ENCODE data around the gene SPOCK1. TPM values are rescaled to one million over a fixed set of nuclear protein-coding genes. Genes with fewer than 3 reads are reported as not detected.
A peak's percentile ranks its signal among the peaks of the same experiment; 100 is the strongest.

Gene SPOCK1
- total RNA-seq, 2 donors from 2014 or later: not detected

DNA sequence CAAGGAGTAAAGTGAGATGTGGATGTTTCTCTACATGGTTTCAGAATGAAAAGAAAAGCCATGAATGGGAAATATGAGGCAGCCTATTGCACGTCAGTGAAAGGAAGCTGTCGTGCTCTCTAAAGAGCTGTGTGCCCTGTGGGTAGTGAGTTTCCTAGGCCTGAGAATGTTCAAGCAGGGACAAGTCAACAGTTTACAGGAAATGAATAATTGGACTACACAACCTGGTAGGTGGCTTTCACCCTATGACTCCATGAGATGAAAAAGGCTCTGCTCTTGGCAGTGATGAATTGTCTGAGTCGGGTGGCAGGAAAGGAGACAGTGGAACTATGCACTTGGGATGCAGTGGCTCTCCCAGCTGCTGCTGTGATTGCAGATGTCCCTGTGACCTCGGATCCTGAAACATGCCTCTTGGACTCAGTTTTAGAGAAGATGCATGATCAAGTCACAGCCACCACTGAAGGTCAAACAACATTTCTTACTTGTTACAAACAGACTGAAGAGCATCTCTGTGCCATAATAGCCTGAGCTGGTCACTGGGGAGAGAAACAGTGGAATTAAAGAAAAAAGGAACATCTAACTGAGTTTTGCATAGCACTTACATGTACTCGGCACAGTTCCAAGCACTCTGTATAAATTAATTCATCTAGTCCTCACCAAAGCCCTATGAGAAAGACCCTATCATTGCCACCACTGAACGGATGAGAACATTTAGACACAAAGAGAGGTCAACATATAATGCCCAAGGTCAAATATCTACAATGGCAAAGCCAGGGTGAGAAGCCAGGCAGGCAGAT, 293.7 kb downstream of the SPOCK1 start:
- Mint-ChIP-seq H3K36me3 (ENCODE audit: low read depth) (no peaks in the 10 kb centered on the region), H3K4me1 (no peaks in the 10 kb centered on the region), H3K27ac (no peak overlapping the region), H3K27me3 (peaks cover 5% of the 10 kb centered on the region), H3K9me3 (no peaks in the 10 kb centered on the region), H3K4me3 (no peak overlapping the region)
- ATAC-seq (replicated peaks): peak; percentile 60

DNA sequence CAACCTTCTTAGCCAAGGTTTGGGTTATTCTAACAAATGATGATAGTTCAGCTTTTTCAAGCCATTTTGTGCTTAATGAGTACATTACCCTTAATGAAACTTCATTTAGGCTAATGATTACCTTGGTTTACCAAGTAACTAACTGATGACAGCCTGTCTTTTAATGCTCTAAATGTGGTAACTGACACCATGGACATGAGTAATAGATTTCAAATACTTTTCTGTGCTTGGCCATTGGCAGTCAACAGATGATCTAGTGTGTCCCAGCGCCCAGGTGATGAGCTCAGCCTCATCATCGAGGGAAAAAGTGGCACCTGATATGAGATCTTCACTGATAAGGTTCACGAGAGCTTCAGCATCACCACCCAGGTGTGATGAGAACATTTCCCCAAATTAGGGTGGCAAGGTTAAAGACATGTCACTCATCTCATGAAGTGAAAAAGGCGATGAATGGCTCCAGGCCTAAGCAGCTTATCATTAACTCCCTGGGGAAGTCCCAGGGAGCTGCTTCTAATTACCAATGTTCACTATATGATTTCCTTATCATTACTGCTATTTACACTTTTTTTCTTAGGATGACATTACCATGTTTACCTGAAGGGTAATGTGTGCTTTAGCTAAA, 296.0 kb downstream of the SPOCK1 start:
- no peak for ATAC-seq (replicated peaks)
- Mint-ChIP-seq H3K4me1 (no peaks in the 10 kb centered on the region), H3K9me3 (no peaks in the 10 kb centered on the region), H3K27me3 (peaks cover 10% of the 10 kb centered on the region), H3K36me3 (ENCODE audit: low read depth) (no peaks in the 10 kb centered on the region), H3K27ac (no peak overlapping the region), H3K4me3 (no peak overlapping the region)

DNA sequence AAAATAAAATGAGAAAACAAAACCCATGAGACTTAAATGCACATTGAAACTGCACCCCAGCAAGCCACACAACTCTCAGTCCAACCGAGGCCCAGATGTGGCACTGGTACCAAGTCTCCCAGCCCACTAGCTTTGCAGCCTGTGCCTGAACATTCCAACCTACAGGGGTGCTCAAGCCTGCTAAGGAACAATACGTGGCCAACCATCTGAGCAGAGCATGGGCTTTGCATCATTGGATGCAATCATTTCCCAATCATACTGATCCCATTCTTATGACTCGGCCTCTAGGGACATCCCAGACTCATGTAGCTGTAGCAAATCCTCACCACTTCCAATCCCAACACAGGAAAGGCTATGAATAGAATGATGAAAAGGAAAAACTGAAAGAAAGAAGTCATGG, 297.2 kb downstream of the SPOCK1 start:
- Mint-ChIP-seq H3K9me3 (no peaks in the 10 kb centered on the region), H3K4me1 (no peaks in the 10 kb centered on the region), H3K4me3 (no peak overlapping the region), H3K27ac (no peak overlapping the region), H3K36me3 (ENCODE audit: low read depth) (no peaks in the 10 kb centered on the region), H3K27me3 (peaks cover 10% of the 10 kb centered on the region)
- no peak for ATAC-seq (replicated peaks)

DNA sequence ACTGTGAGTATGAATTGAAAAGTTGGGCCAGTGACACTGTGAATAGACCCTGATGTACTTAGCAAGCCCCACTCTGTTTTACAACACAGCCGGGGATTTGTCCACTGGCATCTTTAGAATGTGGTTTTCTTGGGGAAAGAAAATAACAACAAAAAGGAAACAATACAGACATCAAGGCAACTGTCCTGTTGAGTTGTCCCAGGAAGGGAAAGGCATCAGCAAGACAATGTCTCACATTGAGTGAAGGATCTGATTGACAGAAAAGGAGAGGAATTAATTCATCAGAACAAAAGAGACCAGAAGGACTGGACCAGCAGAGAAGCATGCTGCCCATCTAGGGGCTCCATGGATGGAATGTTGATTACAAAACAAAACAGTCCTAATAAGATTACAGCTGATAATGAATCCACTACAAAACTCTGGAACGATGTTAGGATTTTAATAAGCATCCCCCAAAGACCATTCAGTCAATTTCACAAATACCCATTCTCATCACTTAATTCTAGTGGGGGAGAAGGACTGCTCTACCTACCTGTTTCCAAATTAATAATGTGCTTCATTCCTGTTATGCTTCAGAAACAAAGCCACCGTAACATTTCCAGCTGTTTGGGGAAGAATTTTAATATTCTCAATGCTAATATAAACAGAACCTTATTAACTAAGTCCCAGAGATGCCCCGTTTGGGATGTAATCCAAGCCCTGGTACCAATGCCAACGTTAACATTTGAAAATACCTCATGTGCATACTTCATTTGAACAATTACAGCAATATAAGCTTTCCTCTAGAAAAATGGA, 298.0 kb downstream of the SPOCK1 start:
- no peak for ATAC-seq (replicated peaks)
- H3K27ac Mint-ChIP-seq: no peak overlapping the region
- H3K27me3 Mint-ChIP-seq: peaks cover 10% of the 10 kb centered on the region
- no peaks in the 10 kb centered on the region for H3K9me3 Mint-ChIP-seq
- H3K4me1 Mint-ChIP-seq: no peaks in the 10 kb centered on the region
- H3K36me3 Mint-ChIP-seq (ENCODE audit: low read depth): no peaks in the 10 kb centered on the region
- no peak overlapping the region for H3K4me3 Mint-ChIP-seq

DNA sequence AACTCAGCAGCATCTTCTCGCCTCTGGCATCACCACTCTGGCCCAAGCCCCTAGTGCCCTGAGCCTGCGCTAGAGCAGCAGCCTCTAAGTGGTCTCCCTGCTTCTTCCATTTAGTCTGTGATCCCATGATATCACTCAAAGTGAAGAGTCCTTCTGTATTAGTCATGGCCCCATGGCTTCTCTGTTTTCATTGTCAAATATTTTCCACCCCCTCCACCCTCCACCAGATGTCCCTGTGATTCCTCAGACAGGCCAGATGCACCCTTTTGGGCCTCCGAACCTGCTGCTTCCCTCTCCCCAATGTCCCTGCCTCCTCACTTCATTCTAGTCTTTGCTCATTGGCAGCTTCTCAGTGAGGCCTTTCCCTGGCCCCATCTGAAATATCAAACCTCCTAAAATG, 299.2 kb downstream of the SPOCK1 start:
- Mint-ChIP-seq H3K27ac (no peak overlapping the region), H3K36me3 (ENCODE audit: low read depth) (no peaks in the 10 kb centered on the region), H3K4me1 (no peaks in the 10 kb centered on the region), H3K9me3 (no peaks in the 10 kb centered on the region), H3K27me3 (peaks cover 9% of the 10 kb centered on the region), H3K4me3 (no peak overlapping the region)
- no peak for ATAC-seq (replicated peaks)

DNA sequence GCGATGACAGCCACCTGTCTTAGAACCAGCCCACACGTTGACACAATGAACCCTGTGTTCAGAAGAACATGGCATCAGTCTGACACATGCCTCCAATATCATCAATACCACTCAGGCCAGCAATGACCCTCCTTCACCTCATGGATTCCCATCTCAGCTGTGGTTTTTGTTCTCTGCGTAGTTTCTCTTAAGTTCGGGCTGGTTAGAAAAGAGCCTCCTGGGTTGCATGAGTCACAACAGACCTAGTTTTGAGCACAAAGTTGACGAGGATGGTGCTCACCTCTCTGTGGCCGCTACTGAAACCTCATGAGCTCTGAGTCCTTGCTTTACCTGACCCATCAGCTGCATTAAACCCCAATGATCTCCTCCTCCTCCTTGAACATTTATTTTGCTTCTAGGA, 299.9 kb downstream of the SPOCK1 start:
- Mint-ChIP-seq H3K27me3 (peaks cover 5% of the 10 kb centered on the region), H3K4me3 (no peak overlapping the region), H3K36me3 (ENCODE audit: low read depth) (no peaks in the 10 kb centered on the region), H3K4me1 (no peaks in the 10 kb centered on the region), H3K9me3 (no peaks in the 10 kb centered on the region), H3K27ac (no peak overlapping the region)
- peak; percentile 65 for ATAC-seq (replicated peaks)

DNA sequence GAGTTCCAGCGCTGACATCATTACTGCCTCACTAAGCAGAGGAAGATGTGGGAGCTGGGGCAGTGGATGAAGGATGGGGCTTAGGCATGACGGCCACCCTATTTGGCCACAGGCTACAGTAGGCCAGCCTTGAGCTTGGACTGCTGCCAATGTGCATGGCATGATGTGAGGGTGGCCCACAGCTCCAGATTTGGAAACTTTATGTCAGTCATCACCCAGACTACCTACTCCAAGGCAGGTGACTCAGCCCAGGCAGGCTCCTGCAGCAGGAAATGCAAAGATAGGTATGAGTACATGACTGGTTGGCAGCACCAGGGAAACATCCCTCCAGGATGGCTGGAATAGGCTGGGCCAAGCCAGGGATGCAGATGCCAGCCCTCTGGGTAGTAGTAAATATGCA, 303.6 kb downstream of the SPOCK1 start:
- H3K4me1 Mint-ChIP-seq: no peaks in the 10 kb centered on the region
- peaks cover 9% of the 10 kb centered on the region for H3K27me3 Mint-ChIP-seq
- ATAC-seq (replicated peaks): no peak
- H3K9me3 Mint-ChIP-seq: no peaks in the 10 kb centered on the region
- H3K4me3 Mint-ChIP-seq: no peak overlapping the region
- H3K36me3 Mint-ChIP-seq (ENCODE audit: low read depth): no peaks in the 10 kb centered on the region
- no peak overlapping the region for H3K27ac Mint-ChIP-seq

DNA sequence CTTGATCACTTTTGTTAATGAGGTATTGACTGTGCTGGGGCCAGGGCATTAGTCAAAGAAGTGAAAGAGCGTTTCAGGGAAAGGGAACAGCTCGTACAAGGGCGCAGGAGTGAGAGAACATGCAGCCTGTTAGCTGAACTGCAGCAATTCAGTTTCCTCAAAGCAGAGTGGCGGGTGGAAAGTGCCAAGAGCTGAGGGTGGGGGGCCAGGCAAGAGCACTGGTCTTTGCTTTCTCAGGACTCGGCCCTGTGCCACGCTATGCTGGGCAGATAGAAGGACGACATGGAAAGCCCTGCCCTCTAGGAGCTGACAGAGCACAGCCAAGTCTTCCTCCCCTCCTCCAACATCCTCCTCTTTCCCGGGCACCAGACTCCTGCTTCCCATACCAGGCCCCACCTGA, 304.8 kb downstream of the SPOCK1 start:
- Mint-ChIP-seq H3K9me3 (no peaks in the 10 kb centered on the region), H3K36me3 (ENCODE audit: low read depth) (no peaks in the 10 kb centered on the region), H3K4me3 (no peak overlapping the region), H3K27ac (no peak overlapping the region), H3K27me3 (peaks cover 4% of the 10 kb centered on the region), H3K4me1 (no peaks in the 10 kb centered on the region)
- ATAC-seq (replicated peaks): no peak

DNA sequence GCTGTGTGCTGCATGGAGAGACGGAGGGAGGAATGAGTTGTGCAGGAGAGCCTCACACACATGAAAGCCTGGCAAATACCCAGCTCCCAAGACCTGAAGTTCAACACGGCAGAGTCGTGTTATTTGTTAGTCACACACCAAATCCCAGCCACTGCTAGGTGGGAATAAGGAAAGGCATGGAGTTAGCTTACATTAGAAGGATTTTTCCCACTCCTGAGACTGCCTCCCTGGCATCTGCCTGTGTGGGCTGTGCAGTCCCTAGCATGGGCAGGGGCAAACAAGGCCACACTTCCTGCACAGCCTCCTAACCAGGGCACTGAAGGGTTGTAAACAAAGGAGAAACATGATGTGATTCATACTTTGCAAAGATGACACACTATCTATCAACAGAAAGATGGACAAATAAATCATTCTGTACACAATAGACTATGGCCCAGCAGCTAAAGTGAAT, 306.8 kb downstream of the SPOCK1 start:
- ATAC-seq (replicated peaks): no peak
- Mint-ChIP-seq H3K4me1 (no peaks in the 10 kb centered on the region), H3K27ac (no peak overlapping the region), H3K36me3 (ENCODE audit: low read depth) (no peaks in the 10 kb centered on the region), H3K9me3 (no peaks in the 10 kb centered on the region), H3K4me3 (no peak overlapping the region), H3K27me3 (peaks cover 4% of the 10 kb centered on the region)

DNA sequence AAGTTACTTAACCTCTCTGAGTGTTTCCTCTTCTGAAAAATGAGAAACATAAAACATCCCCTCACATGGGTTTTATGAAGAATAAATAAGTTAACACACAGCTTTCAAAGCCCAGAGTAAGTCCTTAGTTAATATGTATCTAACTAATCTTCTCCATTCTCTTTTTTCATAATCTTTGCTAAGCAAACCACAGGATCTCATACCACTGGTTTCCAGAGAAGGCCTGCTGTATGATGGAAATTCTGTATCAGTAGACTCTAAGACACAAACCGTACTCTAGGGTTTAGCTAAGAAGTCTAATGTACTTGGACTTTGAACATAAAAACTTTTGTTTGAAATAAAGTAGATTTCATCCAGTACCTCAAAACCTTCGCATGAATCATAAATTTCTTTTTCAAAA, 307.9 kb downstream of the SPOCK1 start:
- no peaks in the 10 kb centered on the region for H3K36me3 Mint-ChIP-seq (ENCODE audit: low read depth)
- ATAC-seq (replicated peaks): peak; percentile 29
- peaks cover 4% of the 10 kb centered on the region for H3K27me3 Mint-ChIP-seq
- H3K4me1 Mint-ChIP-seq: no peaks in the 10 kb centered on the region
- H3K27ac Mint-ChIP-seq: no peak overlapping the region
- no peak overlapping the region for H3K4me3 Mint-ChIP-seq
- H3K9me3 Mint-ChIP-seq: no peaks in the 10 kb centered on the region

DNA sequence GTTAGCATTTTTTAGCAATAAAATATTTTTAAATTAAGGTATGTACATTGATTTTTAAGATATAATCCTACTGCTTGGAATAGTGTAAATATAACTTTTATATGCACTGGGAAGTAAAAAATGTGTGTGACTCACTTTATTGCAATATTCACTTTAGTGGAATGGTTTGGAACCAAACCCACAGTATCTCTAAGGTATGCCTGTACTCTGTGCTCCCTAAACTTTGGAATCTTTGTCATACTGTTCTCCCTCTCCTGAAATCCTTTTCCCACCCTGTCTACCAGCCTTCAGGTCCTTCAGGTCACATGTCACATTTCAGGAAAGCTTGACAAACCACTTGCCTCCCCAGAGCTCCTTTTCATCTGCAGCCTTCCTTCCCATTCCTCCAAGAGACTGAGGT, 308.7 kb downstream of the SPOCK1 start:
- Mint-ChIP-seq H3K9me3 (no peaks in the 10 kb centered on the region), H3K4me1 (no peaks in the 10 kb centered on the region), H3K4me3 (no peak overlapping the region), H3K27ac (no peak overlapping the region), H3K27me3 (peaks cover 4% of the 10 kb centered on the region), H3K36me3 (ENCODE audit: low read depth) (no peaks in the 10 kb centered on the region)
- no peak for ATAC-seq (replicated peaks)

DNA sequence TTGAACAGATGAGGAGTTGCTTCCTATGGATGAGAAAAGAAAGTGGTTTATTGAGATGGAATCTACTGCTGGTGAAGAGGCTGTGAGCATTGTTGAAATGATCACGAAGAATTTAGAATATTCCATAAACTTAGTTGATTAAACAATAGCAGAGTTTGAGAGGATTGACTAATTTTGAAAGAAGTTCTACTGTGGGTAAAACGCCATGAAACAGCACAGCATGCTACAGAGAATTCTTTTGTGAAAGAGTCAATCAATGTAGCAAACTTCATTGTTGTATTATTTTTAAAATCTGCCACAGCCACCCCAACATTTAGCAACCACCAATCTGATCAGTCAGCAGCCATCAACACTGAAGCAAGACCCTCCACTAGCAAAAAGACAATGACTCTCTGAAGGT, 309.1 kb downstream of the SPOCK1 start:
- Mint-ChIP-seq H3K9me3 (no peaks in the 10 kb centered on the region), H3K27ac (no peak overlapping the region), H3K4me3 (no peak overlapping the region), H3K27me3 (peaks cover 4% of the 10 kb centered on the region), H3K4me1 (no peaks in the 10 kb centered on the region), H3K36me3 (ENCODE audit: low read depth) (no peaks in the 10 kb centered on the region)
- no peak for ATAC-seq (replicated peaks)

DNA sequence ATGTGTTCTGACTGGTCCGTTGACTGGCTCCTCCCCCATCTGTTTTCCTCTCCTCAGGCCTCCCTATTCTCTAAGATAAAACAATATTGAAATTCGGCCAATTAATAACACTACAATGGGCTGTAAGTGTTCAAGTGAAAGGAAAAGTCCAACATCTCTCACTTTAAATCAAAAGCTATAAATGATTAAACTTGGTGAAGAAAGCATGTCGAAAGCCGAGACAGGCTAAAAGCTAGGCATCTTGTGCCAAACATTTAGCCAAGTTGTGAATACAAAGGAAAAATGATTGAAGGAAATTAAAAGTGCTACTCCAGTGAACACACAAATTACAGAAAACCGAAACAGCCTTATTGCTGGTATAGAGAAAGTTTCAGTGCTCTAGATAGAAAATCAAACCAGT, 310.6 kb downstream of the SPOCK1 start:
- ATAC-seq (replicated peaks): no peak
- Mint-ChIP-seq H3K36me3 (ENCODE audit: low read depth) (no peaks in the 10 kb centered on the region), H3K4me3 (no peak overlapping the region), H3K4me1 (no peaks in the 10 kb centered on the region), H3K27ac (no peak overlapping the region), H3K27me3 (peaks cover 7% of the 10 kb centered on the region), H3K9me3 (no peaks in the 10 kb centered on the region)

DNA sequence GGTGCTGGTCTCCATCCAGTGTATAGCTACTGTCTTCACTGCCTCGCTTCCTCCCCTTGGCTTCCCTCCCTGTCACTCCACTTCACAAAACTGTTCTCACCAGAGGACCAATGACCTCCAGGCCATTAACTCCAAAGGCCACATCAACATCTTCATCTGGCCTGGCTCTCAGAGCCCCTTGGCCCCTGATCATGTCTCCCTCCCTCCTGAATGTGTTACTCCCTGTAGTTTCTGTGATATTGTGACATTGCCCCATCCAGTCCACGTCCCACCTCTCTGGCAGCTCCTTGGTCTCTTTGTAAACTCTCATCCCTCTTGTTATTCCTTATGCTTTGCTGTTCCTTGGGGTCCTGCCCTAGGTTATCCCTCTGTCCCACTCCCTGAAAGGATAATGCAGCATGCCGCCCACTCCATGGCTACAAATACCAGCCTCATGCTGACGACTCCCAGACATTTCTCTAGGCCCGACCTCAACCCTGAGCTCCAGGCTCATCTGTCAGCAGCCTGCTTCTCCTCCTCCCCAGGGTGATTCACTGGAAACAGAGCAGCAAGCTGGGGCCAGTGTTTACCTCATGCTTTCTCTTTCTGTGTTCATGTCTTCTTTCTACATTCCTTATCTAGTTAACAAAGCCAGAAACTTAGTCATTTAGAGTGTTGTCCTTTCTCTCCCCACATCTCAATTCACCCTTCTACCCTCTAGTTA, 312.2 kb downstream of the SPOCK1 start:
- Mint-ChIP-seq H3K27me3 (peaks cover 6% of the 10 kb centered on the region), H3K27ac (no peak overlapping the region), H3K4me1 (no peaks in the 10 kb centered on the region), H3K9me3 (no peaks in the 10 kb centered on the region), H3K4me3 (no peak overlapping the region), H3K36me3 (ENCODE audit: low read depth) (no peaks in the 10 kb centered on the region)
- no peak for ATAC-seq (replicated peaks)
